Prostate gland (tissue), 2 donors: ENCODE results near the gene PIK3CA.

Source experiments
- CTCF ChIP-seq, 4 experiments: fragments of 200-600 bp in 2 of 4; fragments of 450-650 bp in 2 of 4; sonication (generic) in 2 of 4; IDR thresholded peaks; 1 replicate in 3 of 4; 2 replicates in 1 of 4; pipeline ENCODE4 v1.5.1; 2016 to 2019; ENCODE audit warnings: antibody characterized with exemption in 4 of 4, mild to moderate bottlenecking in 2 of 4, moderate library complexity in 2 of 4
- POLR2A ChIP-seq: fragments of 450-650 bp; IDR thresholded peaks from one replicate; pipeline ENCODE4 v1.6.1; 2016; ENCODE audit warnings: antibody characterized with exemption, mild to moderate bottlenecking
- POLR2AphosphoS5 ChIP-seq: sonication (generic); formaldehyde crosslinking; IDR thresholded peaks from one replicate; pipeline ENCODE4 v1.6.1; 2017; ENCODE audit warnings: antibody characterized with exemption

GRCh38 chr3:179288845-179289244 is 140.7 kb downstream of the PIK3CA start:
- TF ChIP-seq CTCF (IDR thresholded peaks at IDR 0.05) (no peak), POLR2A (no peak), POLR2AphosphoS5 (no peak)
